Measurements from ENCODE around the gene UBTD1.
"Not testable (repeated sequence)": the region's sequence is repeated elsewhere in the genome, so short reads cannot be mapped to it uniquely, and the experiment has no call there.

The UBTD1 gene

GRCh38 chr10:97517096-97517750 lies 18.5 kb downstream of the UBTD1 start:
- no peak for DNase-seq

GRCh38 chr10:97517778-97518300 lies 19.1 kb downstream of the UBTD1 start:
- no peak for DNase-seq

DNA sequence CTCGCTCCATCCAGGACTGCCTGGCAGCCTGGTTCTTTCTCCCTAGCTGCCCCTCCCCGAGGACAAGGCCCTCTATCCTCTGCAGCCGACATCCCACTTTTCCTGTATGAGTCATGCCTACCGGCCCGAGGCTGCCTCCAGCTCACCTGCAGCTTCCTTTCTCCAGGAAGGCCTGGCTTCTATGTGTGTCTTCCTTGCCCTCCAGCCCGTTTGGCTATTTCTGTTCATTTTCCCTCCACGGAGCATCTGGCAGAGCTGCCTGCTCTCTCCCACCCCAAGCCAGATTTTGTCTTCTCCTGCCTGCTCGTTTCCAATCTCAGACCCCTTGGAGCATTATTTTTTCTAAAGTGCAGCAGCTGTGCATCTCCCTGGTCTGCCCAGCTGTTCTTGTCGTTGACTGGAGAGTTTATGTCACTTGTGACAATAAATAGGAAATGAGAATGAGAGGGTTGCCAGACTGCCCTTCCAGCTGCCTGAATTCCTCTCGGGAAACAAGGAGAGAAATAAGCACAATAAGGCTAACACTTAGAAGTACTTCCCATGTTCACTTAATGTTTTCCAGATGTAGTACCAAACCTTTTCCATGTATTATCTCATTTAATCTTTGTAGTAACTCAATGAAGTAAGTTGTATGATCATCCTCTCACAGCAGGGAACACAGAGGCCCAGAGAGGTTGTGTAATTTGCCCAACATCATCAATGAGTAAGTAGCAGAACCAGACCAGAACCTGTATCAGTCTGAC lies 19.7 kb downstream of the UBTD1 start:
- DNase-seq, result no peak

DNA sequence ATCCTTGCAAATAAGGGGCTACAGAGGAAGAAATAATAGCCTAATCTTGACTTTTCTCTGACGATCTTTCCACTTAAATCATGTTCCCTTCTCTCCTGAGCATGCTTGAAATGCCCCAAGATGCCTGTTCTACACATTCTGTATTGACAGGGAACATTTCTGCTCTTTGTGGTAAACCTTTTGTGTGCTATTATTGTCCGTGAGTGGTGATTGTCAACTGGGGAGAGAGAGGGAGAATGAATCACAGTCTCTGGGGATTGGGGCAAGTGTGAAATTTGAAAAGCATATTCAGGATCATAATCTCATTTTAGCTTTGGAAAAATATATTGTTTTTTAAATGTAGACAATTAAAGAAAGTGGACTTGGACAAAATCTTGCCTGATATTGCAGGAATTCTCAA lies 20.6 kb downstream of the UBTD1 start:
- DNase-seq, result no peak

DNA sequence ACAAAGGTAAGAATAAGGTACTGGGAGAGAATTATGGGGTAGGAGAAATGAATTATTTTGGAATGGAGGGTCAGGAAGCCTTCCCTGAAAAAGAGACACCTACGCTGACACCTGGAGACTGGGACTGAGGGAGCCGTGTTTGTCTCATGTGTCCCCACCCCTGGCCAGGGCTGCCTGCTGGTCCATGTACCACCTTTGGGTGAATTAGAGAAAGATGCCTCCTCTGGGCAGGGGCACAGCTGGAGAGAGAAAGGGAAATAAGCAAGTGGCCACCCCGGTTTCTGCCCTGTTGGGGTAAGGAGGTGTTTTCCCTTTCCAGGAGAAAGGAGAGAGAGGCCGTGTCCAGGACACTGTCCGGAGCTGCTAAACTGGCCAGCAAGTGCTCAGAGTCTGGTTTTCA lies 21.8 kb downstream of the UBTD1 start:
- no peak for DNase-seq

DNA sequence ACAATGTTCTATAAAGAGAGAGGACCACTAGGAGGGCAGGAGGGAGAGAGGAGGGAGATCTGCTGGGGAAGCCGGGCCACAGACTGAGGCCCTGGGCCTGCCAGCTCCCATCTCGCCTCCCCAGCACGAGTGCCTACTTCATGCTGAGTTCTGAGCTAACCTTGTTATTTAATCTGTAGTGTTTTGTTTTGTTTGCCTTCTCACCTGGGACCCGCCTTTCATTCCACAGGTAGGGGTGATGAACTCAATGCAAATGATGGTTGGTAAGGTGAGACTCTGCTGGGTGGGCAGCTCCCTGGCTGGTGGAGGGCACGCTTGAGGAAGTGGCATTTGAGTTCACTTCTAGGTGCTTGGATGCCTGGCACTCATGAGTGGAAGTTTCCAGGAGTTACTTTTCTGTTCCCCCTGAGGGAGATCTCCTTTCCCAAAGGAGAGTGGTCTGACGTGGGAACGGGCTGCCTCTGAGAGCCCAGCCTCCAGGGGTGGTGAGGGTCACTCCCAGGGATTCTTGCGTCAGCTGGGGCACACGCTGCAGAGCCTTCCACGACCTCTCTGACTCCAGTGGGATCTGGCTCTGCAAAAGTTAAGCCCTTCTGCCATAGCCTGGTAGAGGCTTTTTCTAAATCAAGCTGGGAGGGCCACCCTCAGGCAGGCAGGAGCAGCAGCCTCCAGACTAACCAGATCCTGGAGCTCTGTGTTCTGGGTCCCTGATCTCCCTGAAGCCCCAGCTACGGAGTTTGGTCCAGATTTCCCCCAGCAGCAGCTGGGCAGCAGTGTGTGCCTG lies 22.4 kb downstream of the UBTD1 start:
- DNase-seq, result no peak

DNA sequence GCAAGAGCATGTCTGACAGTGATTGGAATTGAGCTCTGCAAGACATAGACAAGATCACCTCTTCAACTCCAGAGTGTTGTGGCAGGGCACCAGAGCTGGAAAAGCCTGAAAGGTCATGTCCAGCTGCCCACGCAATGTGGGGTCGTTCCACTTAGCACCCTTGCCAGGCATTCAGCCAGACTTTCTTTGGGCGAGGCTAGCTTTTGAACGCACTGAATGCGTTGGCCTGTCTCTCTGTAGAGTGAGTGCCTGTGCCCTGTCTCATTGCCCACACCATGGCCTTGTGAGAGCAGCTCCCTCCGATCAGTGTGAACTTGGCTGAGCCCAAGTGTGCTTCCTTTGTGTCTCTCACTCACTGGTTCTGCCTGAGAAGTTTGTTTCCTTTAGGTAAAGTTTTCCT lies 23.3 kb downstream of the UBTD1 start:
- no peak for DNase-seq

DNA sequence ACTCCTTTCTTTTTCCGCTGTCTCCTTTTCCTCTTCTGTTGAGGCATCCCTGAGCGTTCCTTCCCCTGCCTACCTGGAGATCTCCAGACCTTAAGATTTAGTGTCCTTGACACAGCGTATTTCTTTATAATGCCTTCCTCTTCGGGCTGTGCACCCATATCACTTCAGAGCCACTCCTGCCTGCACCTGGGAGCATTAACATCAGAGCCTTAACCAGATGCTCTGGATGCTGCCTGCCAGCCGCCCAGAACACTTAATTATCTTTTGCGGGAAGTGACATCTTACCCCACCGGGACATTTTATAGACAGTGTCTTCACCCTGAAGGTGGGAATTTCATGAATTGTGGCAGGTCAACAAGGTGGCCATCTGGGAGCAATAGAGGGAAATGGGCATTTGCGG lies 24.2 kb downstream of the UBTD1 start:
- no peak for DNase-seq

GRCh38 chr10:97525086-97525485 lies 26.4 kb downstream of the UBTD1 start:
- no peak for DNase-seq

- DNase-seq, result no peak
Observed at GRCh38 chr10:97525683-97526110, 27.0 kb downstream of the UBTD1 start.

GRCh38 chr10:97528876-97529275 lies 30.2 kb downstream of the UBTD1 start:
- DNase-seq, result not testable (repeated sequence)

DNA sequence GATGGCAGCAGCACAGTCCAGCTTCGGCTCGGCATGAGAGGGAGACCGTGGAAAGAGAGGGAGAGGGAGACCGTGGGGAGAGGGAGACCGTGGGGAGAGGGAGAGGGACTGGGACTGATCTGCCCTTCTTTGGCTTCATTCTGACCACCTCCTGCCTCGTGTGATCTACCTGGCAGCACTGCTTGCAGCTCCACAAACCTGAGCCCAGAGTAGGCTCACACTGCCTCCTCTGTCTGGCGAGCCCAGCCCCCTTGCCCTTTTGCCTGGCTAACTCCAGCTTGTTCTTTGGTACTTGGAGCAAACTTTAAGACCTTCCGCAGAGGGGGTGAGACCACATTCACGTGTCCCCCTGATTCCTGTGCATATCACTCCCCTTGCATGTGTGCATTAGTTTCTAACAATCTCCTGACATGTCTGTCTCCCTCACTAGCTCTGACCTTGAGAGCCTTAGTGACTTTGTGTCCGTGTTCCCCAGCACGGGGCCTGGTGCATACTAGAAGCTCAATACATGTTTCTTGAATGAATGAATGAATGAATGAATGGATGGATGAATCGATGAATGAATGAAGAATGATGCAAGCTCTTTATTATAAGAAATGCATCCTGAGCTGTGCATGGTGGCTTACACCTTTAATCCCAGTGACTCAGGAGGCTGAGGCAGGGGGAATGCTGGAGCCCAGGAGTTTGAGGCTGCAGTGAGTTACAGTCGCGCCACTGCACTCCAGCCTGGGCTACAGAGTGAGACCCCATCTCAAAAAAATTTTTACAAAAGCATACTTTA lies 31.2 kb downstream of the UBTD1 start:
- no peak for DNase-seq

DNA sequence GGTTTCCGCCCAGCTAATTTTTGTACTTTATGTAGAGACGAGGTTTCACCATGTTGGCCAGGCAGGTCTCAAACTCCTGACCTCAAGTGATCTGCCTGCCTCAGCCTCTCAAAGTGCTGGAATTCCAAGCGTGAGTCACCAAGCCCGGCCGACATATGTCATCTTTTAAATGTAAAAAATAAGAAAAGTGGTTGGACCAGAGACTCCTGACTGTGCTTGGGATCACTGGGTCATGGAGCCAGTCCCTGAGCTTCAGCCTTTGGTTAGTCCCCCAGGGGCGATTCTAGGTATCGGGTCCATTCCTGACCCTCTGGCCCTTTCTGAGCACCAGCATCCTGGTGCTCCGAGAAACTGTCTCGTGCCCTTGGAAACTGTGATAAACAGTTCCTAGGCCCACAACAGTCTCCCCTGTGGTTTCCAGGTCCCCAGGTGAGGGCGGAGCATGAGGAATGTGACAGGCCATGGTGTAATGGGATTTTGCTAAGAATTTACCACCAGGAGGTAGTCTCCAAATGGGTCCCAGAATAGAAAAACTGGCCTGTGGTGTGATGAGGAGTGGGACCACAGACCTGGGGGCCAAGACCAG lies 32.8 kb downstream of the UBTD1 start:
- DNase-seq, result no peak

GRCh38 chr10:97532935-97533671 lies 34.4 kb downstream of the UBTD1 start:
- DNase-seq, result no peak

- DNase-seq, result no peak
Observed at GRCh38 chr10:97533888-97534287, 35.2 kb downstream of the UBTD1 start.

DNA sequence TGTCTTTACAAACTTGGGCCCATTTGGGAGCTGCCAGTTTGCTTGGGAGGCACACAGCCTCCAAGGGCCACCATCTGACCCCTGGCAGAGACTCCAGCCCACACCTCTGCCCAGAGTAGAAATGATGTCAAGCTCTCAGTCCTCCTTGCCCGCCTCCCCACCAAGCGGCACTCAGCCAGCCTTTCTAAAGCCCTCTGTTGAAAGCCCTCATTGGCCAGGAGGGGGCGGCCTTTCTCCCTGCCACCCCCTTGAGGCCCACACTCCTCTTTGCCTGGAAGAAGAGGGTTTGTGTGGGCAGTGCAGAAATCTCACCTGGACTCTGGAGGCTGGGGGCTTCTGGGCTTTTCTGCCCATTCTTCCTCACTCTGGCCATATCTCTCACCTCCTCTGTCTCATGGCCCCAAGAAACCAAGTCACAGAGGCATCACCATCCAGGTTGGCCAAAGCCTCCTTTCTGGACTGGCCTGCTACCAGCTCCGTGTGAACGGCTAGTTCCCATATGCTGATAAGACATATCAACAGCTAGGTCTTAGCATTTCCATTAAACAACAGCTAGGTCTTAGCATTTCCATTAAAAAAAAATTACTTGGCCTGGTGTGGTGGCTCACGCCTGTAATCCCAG lies 36.1 kb downstream of the UBTD1 start:
- no peak for DNase-seq

DNA sequence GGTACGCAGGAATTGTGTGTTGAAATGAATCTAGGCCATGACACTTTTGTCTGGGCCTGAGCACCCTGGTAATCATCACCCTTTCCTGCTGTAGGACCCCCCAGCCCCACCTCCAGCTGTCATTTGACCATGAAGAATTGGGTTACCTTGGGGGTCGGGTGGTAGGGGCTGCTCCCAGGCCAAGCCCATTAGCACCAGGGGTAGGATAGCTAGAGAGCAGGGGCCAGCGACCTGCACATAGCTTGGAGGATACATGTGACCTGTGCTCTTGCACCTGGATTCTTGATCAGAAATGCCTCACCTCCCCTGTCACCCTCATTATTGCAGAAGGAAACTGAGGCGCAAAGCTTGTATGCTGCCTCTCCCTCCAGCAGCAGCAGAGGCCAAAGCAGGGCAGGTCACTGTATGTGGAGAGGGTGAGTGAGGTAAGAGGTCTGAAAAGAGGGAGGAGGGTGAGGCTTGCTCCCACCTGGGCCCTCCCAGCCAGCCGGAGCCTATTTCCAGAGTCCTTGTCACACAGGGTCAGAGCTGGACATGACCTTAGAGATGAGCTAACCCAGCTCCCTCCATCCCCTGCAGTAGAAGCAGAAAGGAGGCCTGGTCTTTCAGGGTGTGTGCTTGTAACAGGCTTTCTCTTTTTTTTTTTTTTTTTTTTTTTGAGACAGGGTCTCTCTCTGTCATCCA lies 38.6 kb downstream of the UBTD1 start:
- no peak for DNase-seq

GRCh38 chr10:97538411-97538810 lies 39.7 kb downstream of the UBTD1 start:
- DNase-seq, result no peak

GRCh38 chr10:97538839-97539238 lies 40.1 kb downstream of the UBTD1 start:
- DNase-seq, result no peak

GRCh38 chr10:97539523-97540200 lies 40.9 kb downstream of the UBTD1 start:
- no peak for DNase-seq

Measured in retina (tissue), 1 donor.